ENCODE data around the gene SH3RF3.

SH3RF3 gene

DNA sequence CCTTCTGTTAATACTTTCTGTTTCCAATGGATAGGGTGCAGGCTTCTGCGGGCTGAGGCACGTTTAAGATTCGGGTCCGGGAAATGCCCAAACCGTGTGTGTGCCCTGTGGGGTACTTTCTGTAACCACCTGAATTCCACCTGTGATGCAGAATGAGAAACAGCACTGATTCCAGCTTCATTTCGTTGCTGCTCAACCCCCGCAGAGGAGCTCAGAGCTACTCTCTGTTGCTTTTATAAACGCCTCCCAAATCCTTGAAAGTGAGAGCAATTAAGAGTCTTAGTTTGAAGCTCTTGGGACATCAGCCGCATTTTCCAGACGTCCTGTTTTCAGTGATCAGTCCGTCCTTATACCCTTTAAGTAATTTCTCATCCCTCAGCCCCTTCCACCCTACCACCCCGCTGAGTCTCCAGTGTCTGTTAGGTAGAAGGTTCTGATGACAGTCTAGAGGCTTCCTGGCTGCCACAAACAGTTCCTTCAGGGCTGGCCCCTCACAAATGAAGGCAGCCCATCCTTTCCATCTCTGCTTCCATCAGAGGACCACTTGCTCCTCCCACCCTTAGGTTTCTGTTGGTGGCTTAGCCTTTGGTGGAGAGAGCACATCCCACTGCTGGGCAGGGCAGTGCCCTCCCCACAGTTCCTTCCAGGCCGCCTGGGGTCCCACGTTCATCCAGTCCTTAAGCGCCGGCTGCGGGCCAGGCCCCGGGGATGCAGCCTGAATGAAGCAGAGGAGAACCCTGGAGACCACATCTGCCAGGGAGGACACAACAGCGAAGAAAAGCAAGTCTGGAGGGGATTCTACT, 254.7 kb downstream of the SH3RF3 start:
- DNase-seq = no peak

DNA sequence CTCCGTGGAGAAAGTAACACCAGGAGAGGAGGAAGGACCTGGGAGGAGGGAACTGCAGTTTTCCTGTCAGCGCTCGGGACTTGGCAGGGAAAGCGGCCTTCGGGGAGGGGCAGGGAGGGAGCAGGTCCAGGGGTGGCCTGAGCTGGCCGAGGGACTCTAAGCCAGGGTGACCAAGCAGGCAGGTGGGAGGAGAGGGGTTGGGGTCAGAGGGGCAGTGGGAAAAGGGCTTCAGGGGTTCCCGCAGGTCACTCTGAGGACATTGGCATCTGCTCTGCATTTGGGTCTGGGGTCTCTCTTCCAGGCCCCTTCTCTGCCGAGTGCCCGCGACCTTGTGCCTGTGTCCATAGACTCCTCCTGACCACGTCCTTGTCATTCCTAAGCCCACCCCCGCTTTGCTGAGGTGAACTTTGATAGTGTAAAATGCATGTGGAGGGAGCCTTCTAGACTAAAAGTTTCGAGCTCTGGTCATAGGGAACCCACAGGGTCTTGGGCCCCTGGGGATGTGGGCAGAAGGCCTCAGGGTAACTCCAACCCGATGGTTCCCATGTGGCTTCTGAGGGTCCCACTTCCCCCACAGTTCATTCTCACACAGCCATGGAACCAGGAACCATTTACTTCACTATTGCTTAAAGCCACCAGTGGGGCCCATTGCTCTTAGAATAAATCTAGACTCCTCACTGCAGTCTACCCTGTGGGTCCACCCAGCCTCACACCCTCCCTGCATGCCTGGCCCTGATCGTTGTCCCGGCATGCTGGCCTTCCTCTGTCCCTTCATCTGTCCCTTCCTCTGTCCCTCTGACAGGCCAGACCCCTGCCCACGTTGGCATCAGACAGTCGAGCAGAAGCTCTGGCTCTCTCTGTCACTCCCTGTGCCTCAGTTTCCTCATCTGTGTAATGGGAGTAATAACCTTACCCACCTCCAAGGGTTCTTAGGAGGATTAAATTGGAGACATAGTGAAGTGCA, 255.6 kb downstream of the SH3RF3 start:
- DNase-seq = no peak

- no peak for DNase-seq
These were observed 256.5 kb downstream of the SH3RF3 start for GRCh38 chr2:109385506-109385905.

GRCh38 chr2:109386004-109386695, 257.1 kb downstream of the SH3RF3 start:
- DNase-seq = no peak

DNA sequence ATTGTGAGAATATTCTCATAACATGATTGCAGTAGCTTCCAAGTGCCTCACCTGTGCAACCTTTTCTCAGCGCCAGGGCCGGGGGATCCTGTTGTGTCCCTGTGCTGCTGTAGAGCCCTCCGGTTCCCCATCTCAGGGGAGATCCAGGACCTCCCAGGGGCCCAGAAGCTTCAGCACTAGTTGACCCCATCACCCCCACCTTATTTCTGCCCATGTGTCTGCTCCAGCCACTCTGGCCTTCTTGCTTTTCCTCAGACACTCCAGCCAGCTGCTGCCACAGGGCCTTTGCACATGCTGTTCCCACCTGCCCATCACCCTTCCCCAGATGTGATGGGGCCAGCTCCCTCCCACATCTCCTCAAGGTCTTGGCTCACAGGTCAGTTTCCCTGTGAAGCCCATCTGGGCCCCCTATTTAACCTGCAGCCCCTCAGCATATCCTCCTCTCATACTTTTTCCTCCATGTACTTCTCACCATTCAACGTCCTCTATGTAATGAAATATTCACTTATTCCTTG, 258.3 kb downstream of the SH3RF3 start:
- DNase-seq = no peak

DNA sequence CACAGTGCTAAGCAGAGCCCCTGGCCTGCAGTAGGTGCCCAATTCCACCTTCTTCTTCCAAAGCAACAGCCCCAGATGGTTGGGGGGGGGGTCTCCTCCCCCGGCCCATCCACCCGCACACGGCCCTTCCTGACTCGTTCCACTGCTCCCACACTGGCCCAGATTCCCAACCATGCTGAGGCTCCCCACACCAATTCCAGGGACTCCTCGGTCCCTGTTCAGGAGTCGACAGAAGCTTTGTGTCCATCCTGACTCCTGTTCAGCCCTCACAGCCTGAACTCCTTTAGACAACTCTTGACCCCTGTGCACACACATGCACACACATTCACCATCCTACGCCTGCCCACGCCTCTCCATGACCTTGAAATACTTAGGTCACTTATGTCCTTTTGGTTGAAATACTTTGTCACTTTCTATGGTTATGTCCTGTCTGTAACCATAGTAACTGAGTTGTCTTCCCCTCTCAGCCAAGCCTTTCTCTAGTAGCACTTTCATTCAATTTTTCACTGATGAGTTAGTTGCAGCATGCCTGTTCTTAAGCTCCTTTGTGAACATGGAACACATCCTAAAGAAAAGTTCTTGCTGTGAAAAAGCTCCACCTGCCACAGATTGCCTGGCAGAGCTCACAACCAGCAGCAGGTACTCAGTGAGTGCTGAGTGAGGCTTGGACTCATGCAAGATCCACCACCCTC, 258.9 kb downstream of the SH3RF3 start:
- no peak for DNase-seq

- no peak for DNase-seq
These were observed 262.2 kb downstream of the SH3RF3 start for GRCh38 chr2:109391243-109391642.

DNA sequence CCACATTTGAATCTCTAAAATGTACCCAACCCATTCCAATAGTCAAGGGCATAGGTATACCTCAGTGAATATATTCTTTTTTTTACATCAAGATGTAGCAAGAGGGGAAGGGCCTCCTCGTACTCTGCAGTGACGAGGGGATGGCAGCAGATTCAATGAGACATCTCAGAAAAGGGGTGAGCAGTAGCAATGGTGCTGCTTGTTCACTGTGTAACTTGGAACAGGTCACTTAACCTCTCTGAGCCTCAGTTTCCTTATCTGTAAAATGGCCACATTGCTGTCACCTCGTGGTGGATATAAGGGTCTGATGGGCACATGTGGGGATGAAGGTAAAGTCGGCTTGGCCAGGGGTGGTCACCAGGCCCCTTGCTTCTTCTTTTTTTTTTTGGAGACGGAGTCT, 263.1 kb downstream of the SH3RF3 start:
- no peak for DNase-seq

- no peak for DNase-seq
These were observed 264.0 kb downstream of the SH3RF3 start for GRCh38 chr2:109392816-109393661.

- DNase-seq = no peak
These were observed 264.6 kb downstream of the SH3RF3 start for GRCh38 chr2:109393662-109393972.

GRCh38 chr2:109395494-109396201, 266.6 kb downstream of the SH3RF3 start:
- DNase-seq = no peak

GRCh38 chr2:109396202-109397180, 267.5 kb downstream of the SH3RF3 start:
- DNase-seq = no peak

DNA sequence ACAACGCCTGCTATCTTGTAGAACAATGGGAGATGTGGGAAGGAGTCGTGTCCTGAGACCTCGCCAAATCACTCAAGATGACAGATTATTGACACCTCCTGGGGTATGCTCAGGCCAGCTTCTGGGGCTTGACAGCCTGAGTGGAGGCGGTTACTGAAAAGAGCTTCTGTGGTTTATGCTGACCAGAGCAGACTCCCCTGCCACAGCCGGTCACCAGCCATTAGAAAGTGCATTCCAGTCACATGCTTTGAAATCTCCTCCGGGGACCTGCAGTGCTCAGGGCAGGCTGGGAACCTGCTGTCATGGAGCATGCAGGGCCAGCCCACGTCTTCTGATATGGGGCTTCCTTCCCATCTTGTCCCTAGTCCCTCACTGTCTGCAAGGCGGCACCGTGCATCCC, 268.9 kb downstream of the SH3RF3 start:
- no peak for DNase-seq

GRCh38 chr2:109398366-109399015, 269.5 kb downstream of the SH3RF3 start:
- DNase-seq = no peak

- no peak for DNase-seq
These were observed 270.1 kb downstream of the SH3RF3 start for GRCh38 chr2:109399066-109399465.

DNA sequence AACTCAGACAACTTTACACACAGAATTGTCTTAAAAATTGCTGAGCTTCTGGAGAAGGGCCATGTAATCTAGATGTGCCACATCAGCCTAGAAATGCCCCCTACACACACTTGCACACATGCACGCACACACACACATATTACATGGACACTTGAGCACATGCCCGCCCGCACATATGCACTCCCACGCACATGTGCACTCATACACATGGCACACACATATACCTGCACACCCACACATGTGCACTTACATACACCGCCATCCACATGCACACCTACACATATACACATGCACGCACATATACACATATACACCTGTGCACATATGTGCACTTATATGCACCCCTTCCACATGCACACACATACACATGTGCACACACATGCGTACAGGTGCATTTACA, 271.1 kb downstream of the SH3RF3 start:
- no peak for DNase-seq

- DNase-seq = no peak
These were observed 272.4 kb downstream of the SH3RF3 start for GRCh38 chr2:109401370-109401769.

DNA sequence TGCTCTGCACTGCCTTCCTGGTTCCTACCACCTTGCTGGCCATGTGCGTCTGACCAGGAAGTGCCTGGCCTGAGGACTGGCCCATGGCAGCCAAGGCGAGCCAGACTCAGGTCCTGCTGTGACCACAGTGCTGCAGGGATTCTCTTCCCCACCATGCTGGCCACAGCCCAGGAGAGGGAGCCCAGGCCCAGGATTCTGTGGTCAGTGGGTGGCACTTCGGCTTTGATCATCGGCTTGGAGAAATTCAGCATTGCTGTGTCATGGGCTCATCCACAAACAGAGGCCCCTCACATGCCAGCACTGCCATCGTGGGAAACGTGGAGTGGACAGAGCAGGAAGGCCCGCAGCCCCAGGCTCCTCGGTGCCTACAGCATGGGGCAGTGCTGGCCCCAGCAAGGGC, 273.2 kb downstream of the SH3RF3 start:
- no peak for DNase-seq

All from DMS 273 treated with DMSO at 0.1 percent for 48 hours (cell line).